Measurements from ENCODE around the gene OR8A1. TPM values are rescaled to one million over a fixed set of nuclear protein-coding genes. Genes with fewer than 3 reads are reported as not detected.
"Not testable (repeated sequence)": the region's sequence is repeated elsewhere in the genome, so short reads cannot be mapped to it uniquely, and the experiment has no call there.

The OR8A1 gene
- total RNA-seq, 1 donor from 2014 or later: 0.46 TPM

DNA sequence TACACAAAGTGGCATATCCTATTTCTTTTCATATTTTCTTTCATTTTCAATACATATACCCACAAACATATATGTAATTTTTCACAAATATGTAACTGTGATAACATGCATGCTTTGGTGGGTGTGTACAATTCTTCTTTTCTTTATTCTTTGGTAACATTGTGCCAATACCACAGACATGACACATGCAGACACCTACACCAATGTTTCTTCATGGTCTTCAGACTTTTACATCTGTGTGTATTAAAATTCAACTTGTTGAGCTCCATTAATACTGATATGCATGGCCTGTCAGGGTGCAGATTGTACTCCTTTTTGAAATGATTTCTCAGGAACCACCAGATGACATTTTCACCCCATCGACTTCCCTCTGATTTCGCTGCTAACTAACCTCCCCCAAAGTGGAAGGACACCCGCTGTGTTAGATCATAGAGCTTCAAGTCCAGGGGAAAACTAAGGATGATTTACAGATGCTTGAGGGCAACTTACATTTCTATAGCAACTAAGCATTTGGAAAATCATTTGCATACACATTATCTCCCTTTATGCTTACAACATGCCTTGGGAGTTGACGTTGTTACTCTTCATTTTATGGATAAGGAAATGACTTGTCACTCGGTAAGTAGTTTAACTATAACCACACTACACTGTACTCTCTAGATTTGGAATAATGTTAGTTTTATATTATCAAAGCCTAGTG is 31.0 kb downstream of the OR8A1 start:
- H3K27me3 Mint-ChIP-seq (ENCODE audit: unreplicated experiment): no peaks in the 10 kb centered on the region
- TF ChIP-seq, protein P1, sequence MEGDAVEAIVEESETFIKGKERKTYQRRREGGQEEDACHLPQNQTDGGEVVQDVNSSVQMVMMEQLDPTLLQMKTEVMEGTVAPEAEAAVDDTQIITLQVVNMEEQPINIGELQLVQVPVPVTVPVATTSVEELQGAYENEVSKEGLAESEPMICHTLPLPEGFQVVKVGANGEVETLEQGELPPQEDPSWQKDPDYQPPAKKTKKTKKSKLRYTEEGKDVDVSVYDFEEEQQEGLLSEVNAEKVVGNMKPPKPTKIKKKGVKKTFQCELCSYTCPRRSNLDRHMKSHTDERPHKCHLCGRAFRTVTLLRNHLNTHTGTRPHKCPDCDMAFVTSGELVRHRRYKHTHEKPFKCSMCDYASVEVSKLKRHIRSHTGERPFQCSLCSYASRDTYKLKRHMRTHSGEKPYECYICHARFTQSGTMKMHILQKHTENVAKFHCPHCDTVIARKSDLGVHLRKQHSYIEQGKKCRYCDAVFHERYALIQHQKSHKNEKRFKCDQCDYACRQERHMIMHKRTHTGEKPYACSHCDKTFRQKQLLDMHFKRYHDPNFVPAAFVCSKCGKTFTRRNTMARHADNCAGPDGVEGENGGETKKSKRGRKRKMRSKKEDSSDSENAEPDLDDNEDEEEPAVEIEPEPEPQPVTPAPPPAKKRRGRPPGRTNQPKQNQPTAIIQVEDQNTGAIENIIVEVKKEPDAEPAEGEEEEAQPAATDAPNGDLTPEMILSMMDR (IDR thresholded peaks at IDR 0.05; ENCODE audit: unreplicated experiment): no peak
- no peak overlapping the region for H3K4me3 Mint-ChIP-seq (ENCODE audit: unreplicated experiment)
- no peaks in the 10 kb centered on the region for H3K9me3 Mint-ChIP-seq (ENCODE audit: unreplicated experiment)
- H3K36me3 Mint-ChIP-seq (ENCODE audit: low read depth, unreplicated experiment): no peaks in the 10 kb centered on the region
- H3K27ac Mint-ChIP-seq (ENCODE audit: unreplicated experiment): no peak overlapping the region
- H3K4me1 Mint-ChIP-seq (ENCODE audit: unreplicated experiment): peaks cover 2% of the 10 kb centered on the region
- no peak for DNase-seq (ENCODE audit: low spot score)

GRCh38 chr11:124602193-124602592 is 32.4 kb downstream of the OR8A1 start:
- Mint-ChIP-seq H3K4me1 (ENCODE audit: unreplicated experiment) (peaks cover 4% of the 10 kb centered on the region), H3K4me3 (ENCODE audit: unreplicated experiment) (no peak overlapping the region), H3K9me3 (ENCODE audit: unreplicated experiment) (no peaks in the 10 kb centered on the region), H3K27ac (ENCODE audit: unreplicated experiment) (no peak overlapping the region), H3K27me3 (ENCODE audit: unreplicated experiment) (no peaks in the 10 kb centered on the region), H3K36me3 (ENCODE audit: low read depth, unreplicated experiment) (no peaks in the 10 kb centered on the region)
- no peak for DNase-seq (ENCODE audit: low spot score)
- TF ChIP-seq, protein P1 (IDR thresholded peaks at IDR 0.05; ENCODE audit: unreplicated experiment): no peak

- not testable (repeated sequence) for H3K4me1 Mint-ChIP-seq (ENCODE audit: unreplicated experiment); H3K36me3 Mint-ChIP-seq (ENCODE audit: low read depth, unreplicated experiment); H3K9me3 Mint-ChIP-seq (ENCODE audit: unreplicated experiment); H3K27ac Mint-ChIP-seq (ENCODE audit: unreplicated experiment); H3K4me3 Mint-ChIP-seq (ENCODE audit: unreplicated experiment); DNase-seq (ENCODE audit: low spot score); H3K27me3 Mint-ChIP-seq (ENCODE audit: unreplicated experiment)
Measured at GRCh38 chr11:124602723-124603122, 32.9 kb downstream of the OR8A1 start.

- H3K9me3 Mint-ChIP-seq (ENCODE audit: unreplicated experiment): no peaks in the 10 kb centered on the region
- TF ChIP-seq, protein P1 (IDR thresholded peaks at IDR 0.05; ENCODE audit: unreplicated experiment): no peak
- DNase-seq (ENCODE audit: low spot score): no peak
- no peak overlapping the region for H3K27ac Mint-ChIP-seq (ENCODE audit: unreplicated experiment)
- no peaks in the 10 kb centered on the region for H3K36me3 Mint-ChIP-seq (ENCODE audit: low read depth, unreplicated experiment)
- H3K4me1 Mint-ChIP-seq (ENCODE audit: unreplicated experiment): peaks cover 4% of the 10 kb centered on the region
- no peaks in the 10 kb centered on the region for H3K27me3 Mint-ChIP-seq (ENCODE audit: unreplicated experiment)
- H3K4me3 Mint-ChIP-seq (ENCODE audit: unreplicated experiment): no peak overlapping the region
Measured at GRCh38 chr11:124605719-124606118, 35.9 kb downstream of the OR8A1 start.

DNA sequence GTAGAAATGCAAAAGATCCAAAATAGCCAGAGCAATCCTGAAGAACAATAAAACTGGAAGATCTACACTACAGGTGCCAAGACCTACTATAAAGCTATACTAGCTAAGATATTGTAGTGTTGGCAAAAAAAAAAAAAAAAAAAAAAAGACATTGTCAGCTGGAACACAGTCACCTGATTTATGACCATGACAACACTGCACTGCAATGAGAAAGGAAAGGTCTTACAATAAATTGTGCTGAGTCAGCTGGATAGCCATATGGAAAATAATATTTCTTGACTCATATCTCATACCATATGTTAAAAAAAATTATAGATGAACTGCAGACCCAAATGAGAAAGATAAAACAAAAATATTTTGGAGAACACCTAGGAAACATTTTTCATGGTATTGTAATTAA is 38.4 kb downstream of the OR8A1 start:
- no peaks in the 10 kb centered on the region for H3K27me3 Mint-ChIP-seq (ENCODE audit: unreplicated experiment)
- no peaks in the 10 kb centered on the region for H3K9me3 Mint-ChIP-seq (ENCODE audit: unreplicated experiment)
- H3K36me3 Mint-ChIP-seq (ENCODE audit: low read depth, unreplicated experiment): no peaks in the 10 kb centered on the region
- peaks cover 9% of the 10 kb centered on the region for H3K4me1 Mint-ChIP-seq (ENCODE audit: unreplicated experiment)
- H3K4me3 Mint-ChIP-seq (ENCODE audit: unreplicated experiment): no peak overlapping the region
- TF ChIP-seq, protein P1 (IDR thresholded peaks at IDR 0.05; ENCODE audit: unreplicated experiment): no peak
- DNase-seq (ENCODE audit: low spot score): no peak
- H3K27ac Mint-ChIP-seq (ENCODE audit: unreplicated experiment): no peak overlapping the region

All from endothelial cell (in vitro differentiated cells).